ENCODE measurements around the gene FAM124B. TPM values are rescaled to one million over a fixed set of nuclear protein-coding genes. Genes with fewer than 3 reads are reported as not detected.

FAM124B gene
- total RNA-seq, 1 donor from 2014 or later: not detected

DNA sequence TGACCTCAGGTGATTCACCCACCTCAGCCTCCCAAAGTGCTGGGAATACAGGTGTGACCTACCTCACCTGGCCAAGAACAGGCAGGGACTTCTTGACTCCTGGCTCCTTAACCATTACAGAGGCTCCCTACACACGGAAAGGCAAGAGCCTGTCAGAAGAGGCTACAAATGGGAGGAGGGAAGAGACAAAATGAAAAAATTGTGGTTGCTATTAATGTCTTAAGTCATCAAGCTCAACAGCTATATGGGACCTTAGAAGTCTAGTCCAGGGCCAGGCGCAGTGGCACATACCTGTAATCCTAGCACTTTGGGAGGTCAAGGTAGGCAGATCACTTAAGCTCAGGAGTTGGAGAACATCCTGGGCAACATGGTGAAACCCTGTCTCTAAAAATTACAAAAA, 11.5 kb upstream of the FAM124B start:
- Histone ChIP-seq H3K79me2 (ENCODE audit: low read depth) (no peaks in the 10 kb centered on the region), H3K9me3 (ENCODE audit: low read depth) (no peaks in the 10 kb centered on the region), H4K20me1 (ENCODE audit: low read depth) (no peaks in the 10 kb centered on the region), H3K4me3 (no peak overlapping the region), H3K4me2 (no peak overlapping the region), H2AFZ (replicated peaks) (no peak overlapping the region), H3K27me3 (no peaks in the 10 kb centered on the region), H3K4me1 (no peaks in the 10 kb centered on the region), H3K36me3 (no peaks in the 10 kb centered on the region), H3F3A (ENCODE audit: low read depth) (no peaks in the 10 kb centered on the region), H3K9ac (no peak overlapping the region), H3K27ac (no peak overlapping the region)
- Mint-ChIP-seq H3K36me3 (no peaks in the 10 kb centered on the region), H3K9me3 (no peaks in the 10 kb centered on the region), H3K4me3 (no peak overlapping the region), H3K27ac (no peak overlapping the region), H3K4me1 (no peaks in the 10 kb centered on the region), H3K27me3 (ENCODE audit: insufficient read depth, low read depth) (no peaks in the 10 kb centered on the region)
- no peak for DNase-seq (ENCODE audit: low spot score)
- TF ChIP-seq EZH2 (IDR thresholded peaks at IDR 0.05) (no peak), EZH2phosphoT487 (IDR thresholded peaks at IDR 0.05) (no peak)
- TF ChIP-seq, protein P1, sequence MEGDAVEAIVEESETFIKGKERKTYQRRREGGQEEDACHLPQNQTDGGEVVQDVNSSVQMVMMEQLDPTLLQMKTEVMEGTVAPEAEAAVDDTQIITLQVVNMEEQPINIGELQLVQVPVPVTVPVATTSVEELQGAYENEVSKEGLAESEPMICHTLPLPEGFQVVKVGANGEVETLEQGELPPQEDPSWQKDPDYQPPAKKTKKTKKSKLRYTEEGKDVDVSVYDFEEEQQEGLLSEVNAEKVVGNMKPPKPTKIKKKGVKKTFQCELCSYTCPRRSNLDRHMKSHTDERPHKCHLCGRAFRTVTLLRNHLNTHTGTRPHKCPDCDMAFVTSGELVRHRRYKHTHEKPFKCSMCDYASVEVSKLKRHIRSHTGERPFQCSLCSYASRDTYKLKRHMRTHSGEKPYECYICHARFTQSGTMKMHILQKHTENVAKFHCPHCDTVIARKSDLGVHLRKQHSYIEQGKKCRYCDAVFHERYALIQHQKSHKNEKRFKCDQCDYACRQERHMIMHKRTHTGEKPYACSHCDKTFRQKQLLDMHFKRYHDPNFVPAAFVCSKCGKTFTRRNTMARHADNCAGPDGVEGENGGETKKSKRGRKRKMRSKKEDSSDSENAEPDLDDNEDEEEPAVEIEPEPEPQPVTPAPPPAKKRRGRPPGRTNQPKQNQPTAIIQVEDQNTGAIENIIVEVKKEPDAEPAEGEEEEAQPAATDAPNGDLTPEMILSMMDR (IDR thresholded peaks at IDR 0.05): no peak

DNA sequence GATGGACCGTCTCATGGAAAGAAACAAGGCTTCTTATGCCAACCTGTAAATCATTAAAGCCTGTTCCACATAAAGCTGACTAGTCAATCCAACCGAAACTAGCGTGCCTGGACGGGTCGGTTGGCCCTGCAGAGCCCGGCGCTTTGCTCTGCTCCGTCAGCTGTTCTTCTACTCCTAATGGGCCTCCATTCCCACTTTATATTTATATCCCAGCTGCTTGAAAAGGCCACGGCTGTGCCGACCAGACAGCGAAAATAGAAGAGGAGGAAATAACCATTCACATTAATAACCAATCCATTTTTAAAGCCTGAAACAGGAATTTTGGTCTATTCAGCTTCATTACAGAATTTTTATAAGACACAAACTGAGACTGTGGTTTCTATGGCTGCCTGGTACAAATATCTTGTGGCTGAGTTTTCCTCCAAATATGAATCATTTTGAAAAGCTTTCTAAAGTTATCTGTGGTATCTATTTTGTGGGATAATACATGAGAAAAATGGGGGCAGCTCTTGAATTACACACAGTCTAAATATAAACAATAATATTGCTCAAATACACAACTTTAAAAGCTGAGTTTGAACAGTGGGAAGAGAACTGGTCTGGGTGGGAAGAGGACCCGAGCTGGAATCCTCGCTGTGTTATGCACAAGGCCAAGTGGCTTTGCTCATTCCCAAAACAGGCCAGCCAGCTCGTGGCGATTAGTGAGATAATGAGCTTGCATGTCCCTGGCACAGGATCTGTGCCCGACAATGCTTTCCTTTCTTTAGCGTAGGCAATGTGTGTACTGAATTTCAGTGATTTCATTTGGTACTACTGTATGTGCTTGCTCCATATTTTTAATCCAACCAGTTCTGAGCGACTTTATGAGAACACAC, 10.5 kb upstream of the FAM124B start:
- H3K27ac ChIP-seq: no peak overlapping the region

DNA sequence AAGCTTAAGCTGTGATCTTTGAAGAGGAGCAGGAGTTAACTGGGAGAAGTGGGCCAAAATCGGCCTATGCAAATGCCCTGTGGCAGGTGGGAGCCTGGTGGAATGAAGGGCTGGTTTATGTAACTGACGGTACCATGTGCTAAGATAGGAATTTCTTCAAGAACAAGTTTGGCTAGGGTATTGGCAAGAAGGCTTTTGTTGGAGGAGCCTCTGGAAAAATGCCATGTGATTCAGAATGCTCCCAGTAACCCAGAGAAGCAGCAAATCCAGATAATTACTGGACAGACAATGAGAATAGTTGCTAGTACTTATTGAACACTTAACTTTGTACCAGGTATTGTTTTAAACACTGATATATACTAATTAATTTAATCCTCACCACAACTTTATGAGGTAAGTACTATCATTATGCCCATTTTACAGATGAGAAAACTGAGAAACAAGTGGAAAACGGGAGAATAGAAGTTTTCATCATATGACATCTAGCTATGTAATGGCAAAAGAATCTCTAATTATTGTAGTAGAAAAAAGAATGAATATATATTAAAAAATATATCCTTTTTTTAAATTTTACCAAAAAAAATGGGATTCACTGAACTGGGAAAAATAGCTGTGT, 9.1 kb upstream of the FAM124B start:
- Histone ChIP-seq H3K9me3 (ENCODE audit: low read depth) (no peaks in the 10 kb centered on the region), H4K20me1 (ENCODE audit: low read depth) (no peaks in the 10 kb centered on the region), H3K9ac (no peak overlapping the region), H3K4me3 (no peak overlapping the region), H3K36me3 (no peaks in the 10 kb centered on the region), H2AFZ (replicated peaks) (no peak overlapping the region), H3K27me3 (no peaks in the 10 kb centered on the region), H3K79me2 (ENCODE audit: low read depth) (no peaks in the 10 kb centered on the region), H3K4me1 (no peaks in the 10 kb centered on the region), H3F3A (ENCODE audit: low read depth) (no peaks in the 10 kb centered on the region), H3K27ac (no peak overlapping the region), H3K4me2 (no peak overlapping the region)
- TF ChIP-seq, protein P1 (IDR thresholded peaks at IDR 0.05): no peak
- TF ChIP-seq EZH2 (IDR thresholded peaks at IDR 0.05): no peak
- no peak for TF ChIP-seq EZH2phosphoT487 (IDR thresholded peaks at IDR 0.05)
- Mint-ChIP-seq H3K27me3 (ENCODE audit: insufficient read depth, low read depth) (no peaks in the 10 kb centered on the region), H3K27ac (no peak overlapping the region), H3K36me3 (no peaks in the 10 kb centered on the region), H3K4me1 (no peaks in the 10 kb centered on the region), H3K9me3 (peaks cover 7% of the 10 kb centered on the region), H3K4me3 (no peak overlapping the region)
- DNase-seq (ENCODE audit: low spot score): no peak

More for the DNA sequence above, 10.5 kb upstream of the FAM124B start:
- H2AFZ ChIP-seq (replicated peaks): no peak overlapping the region
- no peak overlapping the region for H3K4me2 ChIP-seq
- no peaks in the 10 kb centered on the region for H3K36me3 Mint-ChIP-seq
- no peaks in the 10 kb centered on the region for H3K4me1 Mint-ChIP-seq
- H3K9me3 Mint-ChIP-seq: no peaks in the 10 kb centered on the region
- no peaks in the 10 kb centered on the region for H3K9me3 ChIP-seq (ENCODE audit: low read depth)
- no peak overlapping the region for H3K4me3 Mint-ChIP-seq
- H3F3A ChIP-seq (ENCODE audit: low read depth): no peaks in the 10 kb centered on the region
- no peak overlapping the region for H3K27ac Mint-ChIP-seq
- no peak for DNase-seq (ENCODE audit: low spot score)
- no peaks in the 10 kb centered on the region for H3K36me3 ChIP-seq
- no peaks in the 10 kb centered on the region for H3K27me3 Mint-ChIP-seq (ENCODE audit: insufficient read depth, low read depth)
- H4K20me1 ChIP-seq (ENCODE audit: low read depth): no peaks in the 10 kb centered on the region
- H3K79me2 ChIP-seq (ENCODE audit: low read depth): no peaks in the 10 kb centered on the region
- no peaks in the 10 kb centered on the region for H3K27me3 ChIP-seq
- no peak overlapping the region for H3K9ac ChIP-seq
- H3K4me3 ChIP-seq: no peak overlapping the region
- no peaks in the 10 kb centered on the region for H3K4me1 ChIP-seq
- TF ChIP-seq, protein P1 (IDR thresholded peaks at IDR 0.05): no peak
- no peak for TF ChIP-seq EZH2 (IDR thresholded peaks at IDR 0.05)
- TF ChIP-seq EZH2phosphoT487 (IDR thresholded peaks at IDR 0.05): no peak
